ENCODE data around the gene RNF225. TPM values are rescaled to one million over a fixed set of nuclear protein-coding genes. Genes with fewer than 3 reads are reported as not detected.

RNF225 gene
- polyA plus RNA-seq, 1 experiment: not detected

- DNase-seq (ENCODE audit: low read depth, low spot score): no peak
Measured at GRCh38 chr19:58380037-58380661, 15.3 kb upstream of the RNF225 start.

GRCh38 chr19:58380662-58381459, 14.6 kb upstream of the RNF225 start, which contains the start of gene ZNF837:
Gene ZNF837, minus strand, starts transcription at chr19:58381030. Its CDS starts 11,698 bp downstream, at chr19:58369332.
- CTCF ChIA-PET: no interaction called here
- POLR2A ChIA-PET: interaction anchor here (1.1 to 1.4 kb wide), 3 partner anchors 12 to 33 kb away, joined by 5 read pairs; partner anchors contain the start of gene ZNF497
- Histone ChIP-seq H3K4me3 (ENCODE audit: low read depth, low read length) (peak within 1 kb of the TSS; percentile 82), H3K27ac (ENCODE audit: low read depth, low read length) (peak within 1 kb of the TSS; percentile 68), H3K9me3 (ENCODE audit: control insufficient read depth, insufficient read depth, low read length) (no peaks in the 10 kb centered on the region; the same call in 1 of the 2 replicates), H3K27me3 (ENCODE audit: control insufficient read depth, insufficient read depth, low read length) (no peaks in the 10 kb centered on the region)
- TF ChIP-seq, protein P1, sequence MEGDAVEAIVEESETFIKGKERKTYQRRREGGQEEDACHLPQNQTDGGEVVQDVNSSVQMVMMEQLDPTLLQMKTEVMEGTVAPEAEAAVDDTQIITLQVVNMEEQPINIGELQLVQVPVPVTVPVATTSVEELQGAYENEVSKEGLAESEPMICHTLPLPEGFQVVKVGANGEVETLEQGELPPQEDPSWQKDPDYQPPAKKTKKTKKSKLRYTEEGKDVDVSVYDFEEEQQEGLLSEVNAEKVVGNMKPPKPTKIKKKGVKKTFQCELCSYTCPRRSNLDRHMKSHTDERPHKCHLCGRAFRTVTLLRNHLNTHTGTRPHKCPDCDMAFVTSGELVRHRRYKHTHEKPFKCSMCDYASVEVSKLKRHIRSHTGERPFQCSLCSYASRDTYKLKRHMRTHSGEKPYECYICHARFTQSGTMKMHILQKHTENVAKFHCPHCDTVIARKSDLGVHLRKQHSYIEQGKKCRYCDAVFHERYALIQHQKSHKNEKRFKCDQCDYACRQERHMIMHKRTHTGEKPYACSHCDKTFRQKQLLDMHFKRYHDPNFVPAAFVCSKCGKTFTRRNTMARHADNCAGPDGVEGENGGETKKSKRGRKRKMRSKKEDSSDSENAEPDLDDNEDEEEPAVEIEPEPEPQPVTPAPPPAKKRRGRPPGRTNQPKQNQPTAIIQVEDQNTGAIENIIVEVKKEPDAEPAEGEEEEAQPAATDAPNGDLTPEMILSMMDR (IDR thresholded peaks at IDR 0.05; ENCODE audit: low read depth, low read length): no peak
- DNase-seq (ENCODE audit: low read depth, low spot score): peak; percentile 100

More at GRCh38 chr19:58380037-58380661, 15.3 kb upstream of the RNF225 start:
- TF ChIP-seq, protein P1 (IDR thresholded peaks at IDR 0.05; ENCODE audit: low read depth, low read length): no peak
- Histone ChIP-seq H3K4me3 (ENCODE audit: low read depth, low read length) (peak overlapping the region; percentile 82), H3K27ac (ENCODE audit: low read depth, low read length) (peak overlapping the region; percentile 68), H3K9me3 (ENCODE audit: control insufficient read depth, insufficient read depth, low read length) (no peaks in the 10 kb centered on the region; the same call in 1 of the 2 replicates), H3K27me3 (ENCODE audit: control insufficient read depth, insufficient read depth, low read length) (no peaks in the 10 kb centered on the region)
- ChIA-PET POLR2A (interaction anchor here (1.0 kb wide), 1 partner anchor 18 kb away, joined by 9 read pairs; the partner anchor contains the start of gene ZNF497), CTCF (interaction anchor here (0.6 kb wide), 1 partner anchor 1276 kb away, joined by 3 read pairs; no protein-coding TSS in a partner anchor)

- ChIA-PET POLR2A (interaction anchor here (1.1 to 1.4 kb wide), 3 partner anchors 11 to 34 kb away, joined by 5 read pairs; partner anchors contain the start of gene ZNF497), CTCF (interaction anchor here (0.7 kb wide), 1 partner anchor 189 kb away, joined by 3 read pairs; no protein-coding TSS in a partner anchor)
- Histone ChIP-seq H3K27ac (ENCODE audit: low read depth, low read length) (peak overlapping the region; percentile 57), H3K27me3 (ENCODE audit: control insufficient read depth, insufficient read depth, low read length) (no peaks in the 10 kb centered on the region), H3K9me3 (ENCODE audit: control insufficient read depth, insufficient read depth, low read length) (no peaks in the 10 kb centered on the region; the same call in 1 of the 2 replicates), H3K4me3 (ENCODE audit: low read depth, low read length) (peak overlapping the region; percentile 82)
- DNase-seq (ENCODE audit: low read depth, low spot score): no peak
- TF ChIP-seq, protein P1 (IDR thresholded peaks at IDR 0.05; ENCODE audit: low read depth, low read length): no peak
Measured at GRCh38 chr19:58381460-58382212, 13.8 kb upstream of the RNF225 start.

GRCh38 chr19:58382997-58383603, 12.4 kb upstream of the RNF225 start:
- TF ChIP-seq, protein P1 (IDR thresholded peaks at IDR 0.05; ENCODE audit: low read depth, low read length): no peak
- no peak for DNase-seq (ENCODE audit: low read depth, low spot score)
- H3K27me3 ChIP-seq (ENCODE audit: control insufficient read depth, insufficient read depth, low read length): no peaks in the 10 kb centered on the region
- no peak overlapping the region for H3K4me3 ChIP-seq (ENCODE audit: low read depth, low read length)
- ChIA-PET POLR2A (interaction anchor here (0.7 kb wide), 2 partner anchors 12 to 21 kb away, joined by 3 to 4 read pairs; partner anchors contain the start of genes RNF225 and ZNF497), CTCF (no interaction called here)
- H3K27ac ChIP-seq (ENCODE audit: low read depth, low read length): no peak overlapping the region
- H3K9me3 ChIP-seq (ENCODE audit: control insufficient read depth, insufficient read depth, low read length): no peaks in the 10 kb centered on the region; the same call in 1 of the 2 replicates
